SK-N-DZ (cell line): ENCODE measurements around the gene FOXL3.

Source experiments
- DNase-seq: peaks from one replicate; pipeline ENCODE4 v3.0.0-alpha.2; 2015; ENCODE audit warnings: low spot score

FOXL3 gene

GRCh38 chr7:300546-301290 is 10.7 kb downstream of the FOXL3 start:
- DNase-seq: no peak

- no peak for DNase-seq
Observed at GRCh38 chr7:301291-302053, 11.5 kb downstream of the FOXL3 start.

- DNase-seq: no peak
Observed at GRCh38 chr7:302054-302992, 12.4 kb downstream of the FOXL3 start.

GRCh38 chr7:303425-303824 is 13.5 kb downstream of the FOXL3 start:
- no peak for DNase-seq

- DNase-seq: no peak
Observed at GRCh38 chr7:303884-304573, 14.1 kb downstream of the FOXL3 start.

GRCh38 chr7:304574-305409 is 14.8 kb downstream of the FOXL3 start:
- DNase-seq: no peak

- no peak for DNase-seq
Observed at GRCh38 chr7:305410-306151, 15.6 kb downstream of the FOXL3 start.

- DNase-seq: no peak
Observed at GRCh38 chr7:307970-308369, 18.0 kb downstream of the FOXL3 start.

GRCh38 chr7:309586-310228 is 19.7 kb downstream of the FOXL3 start:
- no peak for DNase-seq

GRCh38 chr7:311131-311680 is 21.2 kb downstream of the FOXL3 start:
- no peak for DNase-seq

- no peak for DNase-seq
Observed at GRCh38 chr7:311796-312195, 21.8 kb downstream of the FOXL3 start.

- no peak for DNase-seq
Observed at GRCh38 chr7:312424-312823, 22.5 kb downstream of the FOXL3 start.

GRCh38 chr7:314853-315252 is 24.9 kb downstream of the FOXL3 start:
- DNase-seq: no peak

- no peak for DNase-seq
Observed at GRCh38 chr7:315516-316265, 25.7 kb downstream of the FOXL3 start.

GRCh38 chr7:317643-318405 is 27.9 kb downstream of the FOXL3 start:
- no peak for DNase-seq

- no peak for DNase-seq
Observed at GRCh38 chr7:318476-318875, 28.5 kb downstream of the FOXL3 start.

GRCh38 chr7:318878-319661 is 29.1 kb downstream of the FOXL3 start:
- no peak for DNase-seq
